Activated CD8-positive, alpha-beta memory T cell treated with anti-CD3 and anti-CD28 coated beads, Interleukin-2, amount 50 U/mL, for 1 hour (primary cell): Measurements from ENCODE around the gene DDB1.

Source experiments
- DNase-seq: peaks from one replicate; pipeline ENCODE4 v3.0.0-alpha.2; 2020; ENCODE audit errors: extremely low read depth

DDB1 gene

DNA sequence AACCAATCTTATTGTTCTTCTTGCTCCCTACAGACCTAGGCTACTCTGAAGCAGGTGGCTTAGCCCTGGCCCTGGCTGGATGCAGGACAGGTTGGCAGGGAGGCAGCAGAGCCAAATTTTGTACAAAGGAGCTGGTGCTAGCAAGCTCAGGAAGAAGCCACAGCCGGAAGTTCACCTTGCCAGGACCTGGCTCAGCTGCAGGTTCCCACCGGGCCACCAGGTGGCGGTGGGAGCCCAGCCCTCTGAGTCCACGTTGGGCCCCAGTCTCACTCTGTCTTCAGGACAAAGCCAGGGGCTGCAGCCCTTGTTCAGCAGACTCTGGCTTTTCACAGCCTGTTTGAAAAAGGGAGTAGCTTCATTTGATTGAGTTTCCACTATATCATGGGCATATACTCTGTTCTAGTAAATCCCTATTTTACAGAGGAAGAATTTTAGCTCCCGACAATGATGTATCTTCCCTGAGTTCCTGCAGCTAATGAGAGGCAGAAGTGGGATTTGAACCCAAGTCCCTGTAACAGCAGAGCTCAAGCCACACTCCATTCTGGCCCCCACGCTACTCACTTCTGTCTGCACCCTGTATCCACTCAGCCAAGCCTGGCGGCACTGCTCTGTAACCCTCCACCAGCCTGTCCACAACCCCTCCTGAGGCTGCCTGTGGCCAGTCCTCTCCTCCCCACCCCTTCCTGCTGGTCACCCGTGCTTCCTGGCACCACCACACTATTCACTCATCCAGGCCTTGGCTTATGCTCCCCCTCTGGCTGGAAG is 3.4 kb upstream of the DDB1 start:
- DNase-seq, result peak; percentile 53

DNA sequence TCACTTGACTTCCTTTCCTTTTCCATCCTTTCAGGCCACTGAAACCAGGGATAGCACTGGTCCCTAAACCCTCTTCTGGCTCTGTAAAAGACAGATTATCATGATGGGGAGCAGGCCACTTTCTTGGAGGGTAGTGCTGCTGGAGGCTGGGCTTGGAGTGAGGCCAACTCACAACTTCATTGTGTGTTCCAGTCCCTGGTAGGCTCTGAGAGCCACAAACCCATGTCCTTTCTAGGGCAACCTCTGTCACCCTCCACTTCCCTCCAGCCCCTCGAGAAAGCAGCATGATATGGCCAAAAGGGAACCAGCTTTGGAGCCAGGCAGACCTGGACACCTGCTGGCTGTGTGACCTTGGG is 2.4 kb upstream of the DDB1 start:
- DNase-seq, result no peak

DNA sequence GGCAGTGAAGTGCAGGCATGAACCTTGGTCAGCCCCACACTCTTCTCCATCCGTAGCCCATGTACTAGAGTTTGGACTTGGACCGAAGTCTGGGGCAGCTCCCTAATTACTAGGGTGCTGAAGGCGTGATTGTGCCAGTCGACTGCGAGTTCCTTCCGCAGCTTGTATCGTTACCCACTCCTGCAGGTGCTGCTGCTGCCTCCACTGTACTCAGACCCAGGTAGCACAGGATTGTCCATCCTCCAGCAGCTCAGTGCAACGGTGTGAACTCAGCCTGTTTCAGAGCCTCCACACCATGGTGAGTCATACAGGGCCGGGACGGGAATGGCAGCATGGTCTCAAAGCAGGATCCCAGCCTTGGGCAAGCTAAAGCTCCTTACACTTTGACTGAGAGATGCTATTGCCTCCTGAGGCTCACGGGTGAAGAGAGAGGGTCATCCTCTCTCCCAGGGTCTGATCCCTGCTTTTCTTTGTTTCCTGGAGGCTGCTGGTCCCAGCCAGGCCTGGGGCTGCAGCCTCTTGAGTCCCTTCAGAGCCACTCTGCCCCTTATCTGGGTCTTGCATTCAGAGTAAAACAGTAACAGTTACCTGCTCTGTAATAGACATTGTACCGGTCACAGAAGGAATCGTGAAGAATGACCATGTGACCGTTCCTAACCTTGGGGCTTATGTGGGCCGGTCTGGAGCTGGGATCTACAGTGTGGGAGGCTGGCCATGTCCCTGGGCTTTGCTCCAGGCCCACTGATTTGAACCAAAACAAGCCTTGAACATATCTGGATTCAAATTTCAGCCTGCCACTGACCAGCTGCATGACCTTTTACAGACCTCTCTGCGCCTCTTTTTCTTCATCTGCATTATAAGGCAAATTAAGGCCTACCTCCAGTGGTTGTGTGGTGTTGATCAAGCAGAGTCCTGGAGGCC is 1.8 kb upstream of the DDB1 start:
- DNase-seq, result no peak

DNA sequence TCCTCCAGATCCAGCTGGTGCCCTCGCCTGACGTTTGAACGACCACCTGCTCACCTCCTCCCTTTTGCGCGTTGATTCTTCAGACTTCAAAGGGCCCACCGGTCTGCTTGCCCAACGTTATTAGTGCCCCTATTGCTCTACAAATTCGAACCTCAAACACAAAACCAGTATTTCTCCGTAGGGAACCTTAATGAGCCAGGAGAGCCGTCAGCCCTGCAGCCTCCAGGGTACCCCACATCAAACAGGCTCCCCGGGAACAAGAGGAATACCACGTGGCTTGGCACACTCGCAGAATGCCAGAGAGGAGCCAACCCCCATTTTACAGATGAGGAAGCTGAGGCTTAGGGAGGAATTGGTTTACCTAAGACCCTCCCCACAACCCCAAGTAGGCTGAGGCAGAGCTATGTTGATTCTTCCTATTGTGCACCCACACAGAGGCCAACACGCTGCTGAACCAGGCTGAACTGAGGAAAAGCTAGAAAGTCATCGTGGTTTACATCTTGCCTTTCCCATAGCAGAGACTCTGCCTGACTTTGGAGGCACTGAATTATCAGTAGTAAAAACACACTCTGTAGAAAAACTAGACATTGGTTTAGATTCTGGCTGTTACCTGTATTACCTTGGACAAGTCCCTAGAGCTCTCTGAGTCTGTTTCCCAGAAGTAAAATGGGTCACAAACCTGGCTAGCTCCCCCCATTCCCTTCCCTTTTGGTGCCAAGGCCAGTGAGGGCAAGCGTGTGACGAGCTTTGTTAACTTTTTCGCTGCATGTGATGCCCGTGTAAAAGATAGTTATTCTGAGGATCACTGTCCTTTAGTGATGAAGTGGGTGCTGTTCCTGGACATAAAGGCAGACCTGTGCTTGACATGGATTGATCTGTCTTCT is 887 bp upstream of the DDB1 start:
- no peak for DNase-seq

DNA sequence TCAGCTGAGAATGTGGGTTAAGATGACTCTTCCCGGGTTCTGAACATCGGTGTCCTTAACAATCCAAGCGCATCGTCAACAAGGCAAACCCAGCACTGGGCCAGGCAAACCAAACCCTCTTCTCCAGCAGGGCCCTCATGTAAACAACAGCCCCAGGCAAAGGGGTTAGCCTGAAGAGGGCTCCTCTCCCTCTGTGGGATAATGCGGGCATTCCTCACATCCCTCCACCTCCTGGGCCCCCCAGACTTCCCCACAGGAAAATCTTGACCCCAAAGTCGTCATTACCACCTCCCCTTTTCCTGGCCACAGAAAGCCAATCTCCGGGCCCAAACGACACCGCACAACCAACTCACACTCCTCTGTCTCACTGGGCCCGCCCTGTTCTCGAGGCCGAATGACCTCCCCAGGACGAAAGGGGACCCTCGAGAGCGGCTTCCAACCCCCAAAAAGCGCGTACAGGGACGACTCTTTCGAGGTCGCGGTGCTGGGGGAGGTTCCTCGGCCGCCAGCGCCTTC is 566 bp downstream of the DDB1 start:
- DNase-seq, result no peak

DNA sequence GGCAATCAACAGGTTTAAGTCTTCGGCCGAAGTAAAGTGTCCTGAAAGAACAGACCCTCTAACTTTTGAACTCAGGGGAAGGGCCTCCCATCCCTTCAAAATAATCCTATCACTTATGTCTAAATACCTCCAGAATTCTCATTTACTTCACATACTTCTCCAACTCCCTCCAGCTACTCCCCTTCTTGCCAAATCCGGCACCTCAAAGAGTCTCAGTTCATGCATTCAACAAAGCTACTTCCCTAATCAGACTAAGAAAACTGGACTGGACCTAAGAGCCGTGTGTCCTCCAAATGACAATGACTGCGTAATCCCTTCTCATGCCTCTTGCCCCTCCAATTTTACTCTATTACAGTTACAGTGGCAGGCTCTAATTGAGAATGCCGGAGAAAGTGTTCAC is 1.3 kb downstream of the DDB1 start:
- DNase-seq, result no peak

DNA sequence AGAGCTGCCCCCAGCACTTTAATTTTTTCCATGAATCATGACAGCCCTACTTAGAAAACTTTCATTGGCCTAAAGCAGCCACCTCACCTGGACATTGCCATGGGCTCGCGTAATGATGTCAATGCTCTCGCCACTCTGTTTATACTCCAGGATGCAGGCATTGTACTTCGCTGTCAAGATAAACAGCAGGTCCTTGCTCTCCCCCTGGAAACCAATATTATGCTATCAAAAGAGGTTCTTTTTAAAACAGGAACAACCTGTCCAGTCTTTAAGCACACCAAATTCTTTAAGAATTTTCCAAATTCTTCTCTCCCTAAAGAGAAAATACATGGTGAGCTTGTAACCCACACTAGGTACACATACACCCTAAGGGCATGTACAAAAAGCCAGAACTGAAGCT is 3.0 kb downstream of the DDB1 start:
- no peak for DNase-seq

DNA sequence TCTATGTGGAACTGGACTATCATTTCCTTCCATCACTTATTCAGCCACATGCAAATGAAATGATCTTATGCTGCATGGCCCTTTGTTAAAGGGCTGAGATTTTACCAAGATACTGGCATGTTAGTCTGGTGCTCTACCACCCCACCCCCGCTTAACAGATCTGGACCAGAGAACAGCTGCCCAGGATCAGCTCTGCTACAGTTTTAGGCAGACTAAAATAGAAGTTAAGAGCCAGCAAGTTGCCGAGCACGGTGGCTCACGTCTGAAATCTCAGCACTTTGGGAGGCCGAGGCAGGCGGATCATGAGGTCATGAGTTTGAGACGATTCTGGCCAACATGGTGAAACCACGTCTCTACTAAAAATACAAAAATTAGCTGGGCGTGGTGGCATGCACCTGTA is 4.6 kb downstream of the DDB1 start:
- no peak for DNase-seq

DNA sequence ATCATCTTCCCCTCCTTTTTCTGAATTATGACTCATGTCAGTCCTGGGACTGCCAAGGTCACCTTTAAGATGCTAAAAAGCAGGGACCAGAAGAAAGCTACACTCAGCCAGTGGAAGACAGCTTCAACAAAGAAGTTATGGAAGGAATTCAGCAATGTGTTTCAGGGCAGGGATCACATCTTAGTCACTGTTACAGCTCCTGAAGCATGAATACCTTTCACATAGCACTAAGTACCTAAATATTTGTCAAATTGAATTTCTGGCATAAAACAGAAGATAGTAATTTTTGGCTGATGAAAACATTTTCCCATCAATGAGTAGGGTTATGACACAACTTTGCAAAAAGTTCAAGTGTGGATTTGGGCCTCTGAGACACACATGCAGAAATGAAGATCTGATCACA is 5.2 kb downstream of the DDB1 start:
- DNase-seq, result no peak

DNA sequence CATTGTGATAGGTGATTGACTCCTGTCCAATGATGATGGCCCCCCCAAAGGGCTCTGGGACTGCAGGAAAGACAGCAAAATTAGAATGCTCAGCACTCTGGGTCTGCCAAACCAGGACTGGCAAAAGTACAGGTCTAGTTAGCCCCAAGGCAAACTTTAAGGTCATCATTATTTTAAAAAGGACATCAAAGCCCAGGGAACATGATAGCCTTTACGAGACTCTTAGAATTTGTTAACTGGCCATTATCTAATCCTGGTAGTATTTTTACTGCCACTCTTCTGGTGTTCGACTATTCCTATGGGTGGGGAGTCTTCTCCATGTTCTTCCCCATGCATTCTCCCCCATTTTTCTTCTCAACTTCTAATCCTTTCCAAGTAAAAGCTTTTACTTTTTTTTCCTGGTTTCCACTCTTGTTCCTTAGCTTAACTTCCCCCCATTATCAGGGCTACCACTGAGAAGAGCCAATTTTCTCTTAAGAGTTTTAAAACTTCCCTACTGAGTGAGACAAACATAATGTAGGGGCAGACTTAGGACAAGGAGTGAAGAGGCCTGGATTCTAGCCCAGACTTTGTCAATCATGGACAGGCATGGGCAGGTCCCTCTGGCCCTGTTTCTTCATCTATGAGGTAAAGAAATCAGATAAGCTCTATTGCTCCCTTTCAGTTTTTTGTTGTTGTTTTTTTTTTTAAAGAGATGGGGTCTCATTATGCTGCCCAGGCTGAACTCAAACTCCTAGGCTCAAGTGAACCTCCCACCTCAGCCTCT is 7.1 kb downstream of the DDB1 start:
- DNase-seq, result no peak

DNA sequence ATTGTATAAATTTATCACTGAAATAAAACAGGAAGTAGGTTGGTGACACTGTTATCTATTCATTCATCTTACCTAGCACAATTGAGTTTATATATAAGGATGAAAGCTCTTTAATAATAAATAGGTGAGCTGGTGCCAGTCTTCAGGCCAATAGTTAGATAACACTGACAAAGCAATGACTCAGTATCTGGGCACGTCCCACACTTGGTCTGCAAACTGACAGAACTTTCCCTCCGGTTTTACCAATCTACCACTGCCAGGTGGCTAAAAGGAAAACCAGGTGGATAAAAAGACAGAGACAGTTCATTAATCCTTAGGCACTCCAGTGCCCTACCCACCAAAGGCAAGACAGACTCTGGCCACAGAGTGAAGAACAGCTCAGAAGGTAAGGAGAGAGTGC is 17.6 kb downstream of the DDB1 start:
- DNase-seq, result no peak

DNA sequence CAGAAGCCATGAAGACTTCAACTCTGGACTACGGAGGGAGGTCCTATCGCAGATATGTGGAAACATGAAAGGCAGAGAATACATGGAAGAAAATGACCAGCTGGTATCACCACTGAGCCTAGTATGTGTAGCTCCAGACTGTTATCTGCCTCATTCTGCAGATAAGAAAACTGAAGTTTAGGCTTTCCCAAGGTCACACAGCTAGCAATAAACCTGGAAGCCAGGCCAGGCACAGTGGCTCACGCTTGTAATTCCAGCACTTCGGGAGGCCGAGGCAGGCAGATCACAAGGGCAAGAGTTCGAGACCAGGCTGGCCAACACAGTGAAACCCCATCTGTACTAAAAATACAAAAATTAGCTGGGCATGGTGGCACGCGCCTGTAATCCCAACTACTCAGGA is 22.2 kb downstream of the DDB1 start:
- no peak for DNase-seq

DNA sequence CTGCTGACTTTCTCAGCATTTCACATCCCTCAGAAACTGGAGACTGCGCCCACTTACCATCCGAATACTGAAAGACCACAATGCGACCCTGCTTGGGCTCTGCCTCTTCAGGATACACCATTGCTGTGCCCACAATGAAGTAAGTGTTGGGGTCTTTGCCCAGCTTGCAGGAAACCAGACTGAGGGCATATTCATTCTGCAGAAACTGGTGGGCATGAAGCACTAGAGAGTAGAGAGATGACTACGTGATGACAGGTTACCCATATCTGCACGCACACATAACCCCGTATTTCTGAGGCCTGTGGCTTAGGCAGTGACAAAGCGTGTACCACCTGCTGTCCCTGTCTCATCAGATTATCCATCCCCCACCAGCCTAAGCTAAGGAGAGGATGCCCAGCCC is 23.2 kb downstream of the DDB1 start:
- no peak for DNase-seq

DNA sequence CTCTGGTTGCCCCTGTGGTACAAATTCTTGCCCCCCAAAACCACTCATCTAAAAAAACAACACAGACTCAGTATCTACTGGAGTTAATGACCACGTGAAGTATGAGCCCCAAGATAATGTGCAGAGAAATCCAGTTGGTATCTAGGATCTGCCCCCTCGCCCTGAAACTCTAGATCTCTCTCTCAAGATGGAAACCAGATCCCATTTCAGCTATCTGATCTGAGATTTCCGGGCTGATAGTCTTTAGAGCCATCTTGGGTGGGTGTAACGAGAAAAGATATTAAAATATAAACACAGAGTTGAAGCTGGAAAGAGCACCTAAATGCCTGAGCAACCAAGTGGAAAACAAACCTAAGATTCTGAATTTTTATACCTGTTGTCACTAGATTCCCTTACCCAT is 23.8 kb downstream of the DDB1 start:
- no peak for DNase-seq

DNA sequence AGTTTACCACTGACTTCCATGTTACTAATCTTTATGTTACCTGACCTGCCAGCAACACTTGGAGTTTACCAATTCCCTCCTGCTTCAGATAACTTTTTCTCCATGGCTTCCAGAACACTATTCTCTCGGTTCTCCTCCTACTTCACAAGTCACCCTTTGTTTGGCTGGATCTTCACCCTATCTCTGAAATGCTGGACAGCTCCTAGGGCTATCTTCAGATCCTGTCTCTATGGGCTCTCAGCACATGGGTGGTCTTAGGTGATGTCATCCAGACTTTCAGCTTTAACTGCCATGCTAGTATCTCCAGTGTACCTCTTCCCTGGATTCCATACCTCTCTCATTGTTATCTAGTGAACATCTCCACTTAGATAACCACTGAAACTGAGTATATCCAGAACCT is 25.6 kb downstream of the DDB1 start:
- no peak for DNase-seq

DNA sequence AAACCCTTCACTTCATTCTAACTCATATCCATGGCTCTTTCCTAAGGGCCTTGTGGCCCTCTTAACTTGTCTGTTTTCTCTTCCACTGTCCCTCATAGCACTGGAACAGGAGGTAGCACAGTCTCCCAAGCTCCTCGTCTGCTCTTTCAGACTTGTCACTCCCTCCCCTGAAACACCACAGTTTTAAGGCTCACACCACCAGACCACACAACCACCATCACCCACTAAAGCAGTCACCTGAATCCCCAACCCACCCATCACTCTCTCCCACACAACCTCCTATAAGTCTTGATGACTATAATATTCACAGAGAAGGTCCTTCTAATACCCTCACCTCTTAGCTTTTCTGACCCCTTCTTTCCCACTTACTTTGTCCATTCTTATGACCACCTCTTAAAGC is 26.7 kb downstream of the DDB1 start:
- DNase-seq, result no peak

DNA sequence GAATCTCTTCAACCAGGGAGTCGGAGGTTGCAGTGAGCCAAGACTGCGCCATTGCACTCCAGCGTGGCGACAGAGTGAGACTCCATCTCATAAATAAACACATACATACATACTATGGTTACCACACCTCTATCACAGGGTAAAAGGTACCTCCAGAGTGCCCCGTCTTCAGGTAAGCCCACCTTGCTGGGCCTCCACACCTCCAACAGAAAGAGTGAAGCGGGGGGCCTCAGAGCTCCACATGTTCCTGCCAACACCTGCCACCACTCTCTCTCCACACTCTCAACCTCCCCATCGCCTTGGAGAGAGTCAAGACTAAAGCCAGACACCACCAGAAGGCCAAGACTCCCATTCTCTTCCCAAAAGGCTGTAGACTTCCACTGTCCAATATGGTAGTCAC is 27.5 kb downstream of the DDB1 start:
- DNase-seq, result no peak

DNA sequence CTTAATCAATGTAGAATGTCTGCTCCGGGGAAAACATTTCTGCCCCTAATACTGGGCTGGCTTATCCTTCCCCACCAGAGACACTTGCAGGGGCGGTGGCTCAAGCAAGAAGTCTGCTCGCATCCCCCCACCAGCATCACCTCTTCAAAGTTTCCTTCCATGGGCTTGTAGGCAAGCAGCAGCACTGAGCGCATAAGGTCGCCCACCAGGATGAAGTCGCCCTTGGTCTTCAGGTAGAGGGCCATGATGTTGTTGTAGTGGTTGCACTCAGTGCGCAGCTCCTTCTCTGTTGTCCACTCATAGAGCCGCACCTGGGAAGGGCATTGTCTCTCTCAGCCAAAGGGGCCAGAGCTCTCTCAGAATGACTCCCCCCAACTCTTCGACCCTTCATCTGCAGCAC is 29.2 kb downstream of the DDB1 start:
- no peak for DNase-seq

DNA sequence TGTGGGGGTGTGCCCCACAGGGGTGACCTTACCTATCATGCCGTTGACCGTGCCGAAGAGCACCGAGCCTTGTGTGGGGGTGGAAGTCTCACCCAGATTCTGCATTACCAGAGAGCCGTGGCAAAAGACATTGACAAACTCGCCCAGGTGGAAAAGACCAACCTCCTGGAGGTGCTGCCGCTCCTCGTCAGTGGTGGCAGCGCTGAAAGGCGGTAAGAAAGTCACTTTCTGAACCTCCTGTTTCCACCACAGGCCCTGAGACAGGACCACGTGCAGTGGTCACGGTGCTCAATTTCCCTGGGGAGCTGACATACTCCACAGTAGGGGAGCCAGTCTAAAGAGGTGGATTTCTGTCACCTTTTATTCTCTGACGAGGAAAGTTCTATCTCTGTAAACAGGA is 30.4 kb downstream of the DDB1 start:
- no peak for DNase-seq

DNA sequence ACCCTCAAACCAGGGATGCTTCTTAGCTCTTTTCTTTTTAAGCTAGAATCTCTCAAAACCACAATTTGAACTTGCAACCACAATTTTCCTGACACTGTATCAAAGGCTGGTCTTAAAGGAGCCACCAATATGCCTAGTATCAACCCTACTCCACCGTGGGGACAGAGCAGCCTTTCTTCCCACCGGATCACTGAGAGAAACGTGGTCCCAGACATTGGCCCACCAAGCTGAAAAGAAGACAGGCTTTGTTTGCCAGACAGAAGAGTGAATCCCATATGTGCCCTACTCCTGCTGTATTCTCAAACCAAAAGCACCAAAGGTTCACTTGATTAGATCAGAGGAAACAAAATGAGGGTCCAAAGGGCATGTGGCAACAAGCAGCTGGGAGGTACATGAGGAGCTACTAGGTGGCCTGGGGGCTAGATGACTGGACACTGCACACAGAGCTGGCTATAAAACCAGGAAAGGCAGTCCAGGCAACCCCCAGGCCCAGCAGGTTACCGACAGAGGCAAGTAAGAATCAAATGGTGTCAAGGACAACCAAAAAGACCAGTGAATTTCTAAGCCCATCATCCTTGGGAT is 34.2 kb downstream of the DDB1 start:
- DNase-seq, result no peak

DNA sequence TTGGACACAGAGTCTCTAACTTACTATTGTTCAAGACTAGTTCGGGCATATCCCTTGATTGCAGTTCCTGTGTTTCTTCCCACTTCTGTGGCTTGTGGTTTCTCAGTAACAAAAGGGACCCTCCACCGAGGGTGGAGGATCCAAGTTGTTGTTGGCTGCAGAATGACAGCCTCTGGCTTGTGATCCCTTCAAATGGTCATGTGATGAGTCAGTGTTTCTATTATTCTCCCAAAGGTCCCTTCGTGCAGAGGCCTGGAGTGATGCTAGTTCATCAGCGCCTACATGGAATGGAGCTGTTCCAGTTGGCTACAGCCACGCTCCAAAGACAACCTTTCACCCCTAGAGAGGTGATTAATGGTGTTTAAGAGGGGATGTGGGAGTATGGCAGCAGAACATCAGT is 35.2 kb downstream of the DDB1 start:
- no peak for DNase-seq
